ENCODE measurements around the gene CRAMP1.

DNA sequence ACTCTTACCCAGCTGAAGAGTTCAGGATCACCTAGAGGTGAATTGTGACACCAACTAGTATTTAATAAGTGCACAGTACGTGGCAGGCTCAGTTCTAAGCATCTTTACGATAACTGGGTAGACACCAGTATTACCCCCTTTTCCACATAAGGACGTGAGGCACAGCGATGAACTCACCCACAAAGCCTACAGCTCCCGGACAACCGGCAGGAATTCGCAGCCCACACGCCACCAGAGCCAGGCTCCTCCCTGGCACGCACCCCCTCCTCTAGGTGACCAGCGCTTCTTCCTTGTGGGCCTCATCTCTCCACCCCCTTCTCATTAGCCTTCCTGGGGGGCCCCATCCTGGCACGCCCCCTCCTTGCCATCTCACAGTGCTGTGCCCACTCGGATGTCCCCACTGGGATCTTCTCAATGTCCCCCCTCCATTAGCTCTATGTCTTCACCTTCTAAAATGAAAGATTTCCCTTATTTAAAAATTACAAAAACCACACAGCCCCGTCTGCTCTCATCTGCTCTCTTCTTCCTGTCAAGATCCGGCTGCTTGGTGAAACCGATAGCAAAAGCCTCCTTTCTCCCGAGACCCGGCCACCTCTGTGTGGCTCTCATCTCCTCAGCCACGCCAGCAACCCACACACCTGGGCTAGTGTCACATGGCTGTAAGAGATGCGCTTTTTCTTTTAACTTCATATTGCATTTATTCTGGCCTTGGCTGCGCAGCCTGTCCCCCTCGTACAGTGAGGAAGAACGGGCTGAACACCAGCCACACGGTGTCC is 21.0 kb upstream of the CRAMP1 start:
- TF ChIP-seq, protein P1, sequence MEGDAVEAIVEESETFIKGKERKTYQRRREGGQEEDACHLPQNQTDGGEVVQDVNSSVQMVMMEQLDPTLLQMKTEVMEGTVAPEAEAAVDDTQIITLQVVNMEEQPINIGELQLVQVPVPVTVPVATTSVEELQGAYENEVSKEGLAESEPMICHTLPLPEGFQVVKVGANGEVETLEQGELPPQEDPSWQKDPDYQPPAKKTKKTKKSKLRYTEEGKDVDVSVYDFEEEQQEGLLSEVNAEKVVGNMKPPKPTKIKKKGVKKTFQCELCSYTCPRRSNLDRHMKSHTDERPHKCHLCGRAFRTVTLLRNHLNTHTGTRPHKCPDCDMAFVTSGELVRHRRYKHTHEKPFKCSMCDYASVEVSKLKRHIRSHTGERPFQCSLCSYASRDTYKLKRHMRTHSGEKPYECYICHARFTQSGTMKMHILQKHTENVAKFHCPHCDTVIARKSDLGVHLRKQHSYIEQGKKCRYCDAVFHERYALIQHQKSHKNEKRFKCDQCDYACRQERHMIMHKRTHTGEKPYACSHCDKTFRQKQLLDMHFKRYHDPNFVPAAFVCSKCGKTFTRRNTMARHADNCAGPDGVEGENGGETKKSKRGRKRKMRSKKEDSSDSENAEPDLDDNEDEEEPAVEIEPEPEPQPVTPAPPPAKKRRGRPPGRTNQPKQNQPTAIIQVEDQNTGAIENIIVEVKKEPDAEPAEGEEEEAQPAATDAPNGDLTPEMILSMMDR (IDR thresholded peaks at IDR 0.05; ENCODE audit: extremely low read depth in 1 of 2, insufficient read depth in 1 of 2, low read depth in 1 of 2, low read length in 2 of 2), result no peak
- TF ChIP-seq FOS (IDR thresholded peaks at IDR 0.05; ENCODE audit: borderline replicate concordance, insufficient read depth, low read length), result no peak
- no peak for TF ChIP-seq POLR2A (IDR thresholded peaks at IDR 0.05; ENCODE audit: low read depth, low read length)
- no peak for TF ChIP-seq GATA2 (IDR thresholded peaks at IDR 0.05; ENCODE audit: insufficient read depth, insufficient read length, low read depth, low read length)
- no peak for TF ChIP-seq EZH2 (IDR thresholded peaks at IDR 0.05; ENCODE audit: borderline replicate concordance, low read depth, low read length, severe bottlenecking)
